ENCODE data around the gene PALLD. TPM values are rescaled to one million over a fixed set of nuclear protein-coding genes. Genes with fewer than 3 reads are reported as not detected.

PALLD gene
- total RNA-seq, 1 experiment from 2014 or later, result 9.0 TPM

- Histone ChIP-seq H3K27me3 (ENCODE audit: control insufficient read depth, insufficient read depth, low read length) (peaks cover 6% of the 10 kb centered on the region; the same call in 1 of the 2 replicates), H3K4me3 (ENCODE audit: insufficient read depth, low read depth, low read length) (no peak overlapping the region), H3K36me3 (replicated peaks; ENCODE audit: control insufficient read depth, insufficient read depth, low read length) (no peaks in the 10 kb centered on the region)
- DNase-seq, result no peak
Measured at GRCh38 chr4:168633496-168633895, 136.6 kb downstream of the PALLD start.

DNA sequence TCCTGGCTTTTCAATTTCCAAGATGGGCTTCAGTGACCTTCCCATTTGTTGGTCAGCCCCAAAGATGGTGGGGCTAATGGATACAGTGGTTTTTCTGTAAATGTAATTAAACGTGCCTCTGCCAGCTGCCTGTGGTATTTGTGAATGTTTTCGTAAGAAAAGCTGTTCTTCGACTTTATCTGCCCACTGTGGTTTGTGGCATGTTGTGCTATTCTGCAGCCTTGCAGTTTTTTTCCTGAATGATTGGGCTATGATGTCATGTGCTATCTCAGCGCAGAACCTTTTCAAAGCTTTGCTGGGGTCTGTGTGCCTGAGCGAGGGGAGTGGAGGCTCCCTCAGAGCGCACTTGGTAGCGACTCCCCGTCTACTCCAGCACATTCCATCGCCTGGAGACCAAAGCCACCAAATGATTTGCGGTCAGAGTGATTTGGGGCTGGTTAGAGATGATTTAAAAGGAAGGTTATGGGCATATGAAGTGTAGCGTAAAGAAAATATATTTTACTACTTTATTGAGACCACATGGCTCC lies 137.5 kb downstream of the PALLD start:
- Histone ChIP-seq H3K27me3 (ENCODE audit: control insufficient read depth, insufficient read depth, low read length) (peaks cover 6% of the 10 kb centered on the region; the same call in 1 of the 2 replicates), H3K36me3 (replicated peaks; ENCODE audit: control insufficient read depth, insufficient read depth, low read length) (no peaks in the 10 kb centered on the region), H3K4me3 (ENCODE audit: insufficient read depth, low read depth, low read length) (no peak overlapping the region)
- DNase-seq, result peak; percentile 21

- H3K27me3 ChIP-seq (ENCODE audit: control insufficient read depth, insufficient read depth, low read length), result peaks cover 1% of the 10 kb centered on the region; the same call in 1 of the 2 replicates
- no peaks in the 10 kb centered on the region for H3K36me3 ChIP-seq (replicated peaks; ENCODE audit: control insufficient read depth, insufficient read depth, low read length)
- H3K4me3 ChIP-seq (ENCODE audit: insufficient read depth, low read depth, low read length), result no peak overlapping the region
- no peak for DNase-seq
Measured at GRCh38 chr4:168636040-168636439, 139.2 kb downstream of the PALLD start.

DNA sequence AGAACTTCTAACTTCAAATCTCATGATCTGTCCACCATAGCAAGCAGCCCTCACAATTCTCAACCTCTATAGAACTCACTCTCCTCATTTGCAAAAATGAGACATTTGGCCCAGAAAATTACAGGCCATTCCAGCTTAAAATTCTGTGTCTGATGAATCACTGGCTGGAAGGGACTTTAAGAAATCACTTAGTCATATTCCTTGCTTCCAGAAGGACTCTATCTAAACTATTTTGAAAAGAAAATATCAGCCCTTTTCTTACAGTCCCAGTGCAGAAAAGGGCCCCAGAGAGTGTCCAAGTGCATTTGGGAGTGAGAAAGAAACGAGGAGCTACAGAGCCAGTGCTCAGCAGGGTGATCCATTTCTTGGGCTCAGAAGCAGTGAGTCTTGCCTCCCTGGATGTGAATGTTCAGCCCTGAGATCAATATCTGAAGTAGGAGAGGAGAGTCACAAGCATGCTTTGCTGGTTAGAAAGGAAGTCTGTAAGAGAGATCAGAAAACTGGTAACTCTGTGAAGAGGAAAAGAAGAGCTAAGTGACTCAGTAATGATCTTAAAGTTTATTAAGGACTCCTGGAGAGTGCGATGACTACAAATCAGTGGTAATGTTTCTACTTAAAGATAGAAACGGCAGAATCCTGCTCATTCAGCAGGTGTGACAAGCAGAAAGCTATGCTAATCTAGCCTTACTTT lies 139.8 kb downstream of the PALLD start:
- Histone ChIP-seq H3K36me3 (replicated peaks; ENCODE audit: control insufficient read depth, insufficient read depth, low read length) (no peaks in the 10 kb centered on the region), H3K27me3 (ENCODE audit: control insufficient read depth, insufficient read depth, low read length) (no peaks in the 10 kb centered on the region; the same call in 1 of the 2 replicates), H3K4me3 (ENCODE audit: insufficient read depth, low read depth, low read length) (no peak overlapping the region)
- no peak for DNase-seq

DNA sequence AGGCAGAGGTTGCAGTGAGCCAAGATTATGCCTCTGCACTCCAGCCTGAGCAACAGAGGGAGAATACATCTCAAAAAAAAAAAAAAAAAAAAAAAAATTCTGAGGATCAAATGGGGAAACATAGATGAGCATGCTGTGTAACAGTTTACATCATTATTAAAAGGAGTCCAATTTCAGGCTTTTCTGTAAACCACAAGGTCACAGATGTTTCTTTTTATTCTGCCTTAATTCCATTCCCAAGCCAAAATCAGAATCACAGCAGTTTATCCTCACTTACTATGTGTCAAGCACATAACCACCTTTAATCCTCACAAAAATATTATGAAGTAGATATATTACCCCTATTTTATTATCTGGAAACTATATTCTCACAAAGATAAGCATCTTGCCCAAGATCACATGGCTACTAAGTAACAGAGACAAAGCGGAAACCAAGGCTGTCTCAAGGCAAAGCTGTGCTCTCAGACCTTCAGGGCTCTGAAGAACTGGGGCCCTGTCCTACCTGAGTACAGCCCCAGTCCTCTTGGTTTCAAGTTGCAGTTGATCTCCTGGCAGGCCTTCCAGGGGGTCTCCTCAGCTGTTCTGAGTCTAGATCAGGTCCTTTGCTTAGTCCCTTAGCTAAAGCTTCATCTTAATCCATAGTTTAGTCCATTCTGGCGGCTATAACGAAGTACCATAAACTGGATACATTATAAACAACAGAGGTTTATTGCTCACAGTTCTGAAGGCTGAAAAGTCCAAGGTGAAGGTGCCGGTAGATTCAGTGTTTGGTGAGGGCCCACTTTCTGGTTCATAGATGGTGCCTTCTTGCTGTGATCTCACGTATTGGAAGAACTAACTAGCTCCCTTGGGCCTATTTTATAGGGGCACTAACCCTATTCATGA lies 141.3 kb downstream of the PALLD start:
- Histone ChIP-seq H3K4me3 (ENCODE audit: insufficient read depth, low read depth, low read length) (no peak overlapping the region), H3K27me3 (ENCODE audit: control insufficient read depth, insufficient read depth, low read length) (no peaks in the 10 kb centered on the region), H3K36me3 (replicated peaks; ENCODE audit: control insufficient read depth, insufficient read depth, low read length) (no peaks in the 10 kb centered on the region)
- DNase-seq, result no peak

DNA sequence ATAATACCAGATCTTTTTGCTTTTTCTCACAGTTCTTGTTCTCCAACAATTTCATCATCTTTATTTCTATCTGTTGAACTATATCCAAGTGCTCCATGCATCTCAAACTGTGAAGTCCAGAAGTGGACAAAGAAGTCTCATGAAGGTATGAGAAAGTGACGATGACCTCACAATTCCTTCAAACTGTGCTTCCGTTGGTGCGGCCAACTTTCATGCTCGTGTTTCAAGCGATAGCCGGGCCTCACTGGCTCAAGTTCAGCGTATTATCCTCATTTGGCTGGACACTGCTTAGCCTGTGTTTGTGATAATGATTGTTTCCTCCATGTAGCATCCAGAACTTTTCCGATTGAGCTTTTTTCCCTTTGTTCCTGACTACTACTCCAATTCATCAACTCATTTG lies 143.1 kb downstream of the PALLD start:
- Histone ChIP-seq H3K27me3 (ENCODE audit: control insufficient read depth, insufficient read depth, low read length) (no peaks in the 10 kb centered on the region), H3K4me3 (ENCODE audit: insufficient read depth, low read depth, low read length) (no peak overlapping the region), H3K36me3 (replicated peaks; ENCODE audit: control insufficient read depth, insufficient read depth, low read length) (no peaks in the 10 kb centered on the region)
- no peak for DNase-seq

- Histone ChIP-seq H3K36me3 (replicated peaks; ENCODE audit: control insufficient read depth, insufficient read depth, low read length) (no peaks in the 10 kb centered on the region), H3K27me3 (ENCODE audit: control insufficient read depth, insufficient read depth, low read length) (no peaks in the 10 kb centered on the region), H3K4me3 (ENCODE audit: insufficient read depth, low read depth, low read length) (no peak overlapping the region)
- DNase-seq, result no peak
Measured at GRCh38 chr4:168641811-168642140, 144.9 kb downstream of the PALLD start.

GRCh38 chr4:168642591-168642990 lies 145.7 kb downstream of the PALLD start:
- H3K27me3 ChIP-seq (ENCODE audit: control insufficient read depth, insufficient read depth, low read length), result no peaks in the 10 kb centered on the region
- no peak overlapping the region for H3K4me3 ChIP-seq (ENCODE audit: insufficient read depth, low read depth, low read length)
- no peak for DNase-seq
- H3K36me3 ChIP-seq (replicated peaks; ENCODE audit: control insufficient read depth, insufficient read depth, low read length), result no peaks in the 10 kb centered on the region

GRCh38 chr4:168643111-168643795 lies 146.4 kb downstream of the PALLD start:
- DNase-seq, result no peak
- no peaks in the 10 kb centered on the region for H3K27me3 ChIP-seq (ENCODE audit: control insufficient read depth, insufficient read depth, low read length)
- H3K36me3 ChIP-seq (replicated peaks; ENCODE audit: control insufficient read depth, insufficient read depth, low read length), result no peaks in the 10 kb centered on the region
- no peak overlapping the region for H3K4me3 ChIP-seq (ENCODE audit: insufficient read depth, low read depth, low read length)

GRCh38 chr4:168643796-168644159 lies 146.9 kb downstream of the PALLD start:
- H3K36me3 ChIP-seq (replicated peaks; ENCODE audit: control insufficient read depth, insufficient read depth, low read length), result no peaks in the 10 kb centered on the region
- H3K27me3 ChIP-seq (ENCODE audit: control insufficient read depth, insufficient read depth, low read length), result no peaks in the 10 kb centered on the region
- H3K4me3 ChIP-seq (ENCODE audit: insufficient read depth, low read depth, low read length), result no peak overlapping the region
- DNase-seq, result no peak

DNA sequence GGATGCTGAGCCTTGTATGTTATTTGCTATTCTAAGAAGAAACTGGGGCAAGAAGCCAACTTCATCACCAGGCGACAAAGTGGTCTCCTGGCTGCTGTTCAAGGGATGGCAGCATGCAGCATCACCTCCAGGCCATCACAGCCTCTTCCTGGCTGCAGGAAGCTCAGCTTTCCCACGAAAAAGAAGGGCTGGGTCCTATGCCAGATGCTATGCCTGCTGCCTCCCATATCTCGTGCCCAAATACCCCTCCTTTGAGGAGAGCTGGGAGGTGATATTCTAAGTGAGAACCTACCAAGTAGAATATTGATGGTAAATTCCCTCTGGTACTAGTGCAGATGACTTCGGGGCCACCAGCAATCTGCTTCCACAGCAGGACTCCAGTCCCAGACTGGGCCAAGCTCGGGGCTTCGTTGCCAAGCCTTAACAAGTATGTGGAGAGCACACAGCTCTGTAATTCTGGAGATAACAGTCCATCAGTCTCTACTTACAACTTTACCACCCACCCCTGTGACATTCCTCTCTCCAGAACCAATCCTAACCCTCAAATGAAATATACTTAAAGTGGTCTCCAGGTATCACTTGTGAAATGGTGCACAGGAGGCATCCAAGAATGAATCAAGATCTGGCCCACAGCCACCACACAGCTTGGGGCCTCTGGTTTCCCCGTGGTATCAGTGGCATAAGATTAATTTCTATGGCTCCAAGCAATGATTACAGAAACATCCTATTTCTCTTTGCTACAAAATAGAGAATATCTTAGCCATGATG lies 149.3 kb downstream of the PALLD start:
- no peak for DNase-seq
- Histone ChIP-seq H3K36me3 (replicated peaks; ENCODE audit: control insufficient read depth, insufficient read depth, low read length) (no peaks in the 10 kb centered on the region), H3K27me3 (ENCODE audit: control insufficient read depth, insufficient read depth, low read length) (no peaks in the 10 kb centered on the region), H3K4me3 (ENCODE audit: insufficient read depth, low read depth, low read length) (no peak overlapping the region)

GRCh38 chr4:168647646-168648375 lies 151.0 kb downstream of the PALLD start:
- no peak for DNase-seq
- H3K4me3 ChIP-seq (ENCODE audit: insufficient read depth, low read depth, low read length), result no peak overlapping the region
- no peaks in the 10 kb centered on the region for H3K36me3 ChIP-seq (replicated peaks; ENCODE audit: control insufficient read depth, insufficient read depth, low read length)
- no peaks in the 10 kb centered on the region for H3K27me3 ChIP-seq (ENCODE audit: control insufficient read depth, insufficient read depth, low read length)

GRCh38 chr4:168648494-168648893 lies 151.6 kb downstream of the PALLD start:
- Histone ChIP-seq H3K4me3 (ENCODE audit: insufficient read depth, low read depth, low read length) (no peak overlapping the region), H3K36me3 (replicated peaks; ENCODE audit: control insufficient read depth, insufficient read depth, low read length) (no peaks in the 10 kb centered on the region), H3K27me3 (ENCODE audit: control insufficient read depth, insufficient read depth, low read length) (no peaks in the 10 kb centered on the region)
- no peak for DNase-seq

Data from H7 (cell line).